Measurements from ENCODE around the gene DYRK1B. TPM values are rescaled to one million over a fixed set of nuclear protein-coding genes. Genes with fewer than 3 reads are reported as not detected.

The DYRK1B gene
- total and polyA plus RNA-seq, 7 donors, result 6.6 to 11.4 (median 8.6) TPM

DNA sequence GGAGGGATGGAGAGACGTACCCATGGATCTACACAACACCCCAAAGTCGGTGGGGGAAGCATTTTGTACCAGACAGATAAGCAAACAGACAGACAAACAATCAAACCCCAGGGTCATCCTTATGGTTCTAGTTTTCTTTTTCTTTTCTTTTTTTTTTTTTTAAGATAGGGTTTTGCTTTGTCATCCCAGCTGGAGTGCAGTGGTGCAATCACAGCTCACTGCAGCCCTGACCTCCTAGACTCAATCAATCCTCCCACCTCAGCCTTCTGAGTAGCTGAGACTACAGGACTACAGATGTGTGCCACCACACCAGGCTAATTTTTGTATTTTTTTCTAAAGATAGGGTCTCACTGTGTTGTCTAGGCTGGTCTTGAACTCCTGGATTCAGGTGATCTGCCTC, 30.2 kb upstream of the DYRK1B start:
- DNase-seq, result no peak
- TF ChIP-seq, protein P1, sequence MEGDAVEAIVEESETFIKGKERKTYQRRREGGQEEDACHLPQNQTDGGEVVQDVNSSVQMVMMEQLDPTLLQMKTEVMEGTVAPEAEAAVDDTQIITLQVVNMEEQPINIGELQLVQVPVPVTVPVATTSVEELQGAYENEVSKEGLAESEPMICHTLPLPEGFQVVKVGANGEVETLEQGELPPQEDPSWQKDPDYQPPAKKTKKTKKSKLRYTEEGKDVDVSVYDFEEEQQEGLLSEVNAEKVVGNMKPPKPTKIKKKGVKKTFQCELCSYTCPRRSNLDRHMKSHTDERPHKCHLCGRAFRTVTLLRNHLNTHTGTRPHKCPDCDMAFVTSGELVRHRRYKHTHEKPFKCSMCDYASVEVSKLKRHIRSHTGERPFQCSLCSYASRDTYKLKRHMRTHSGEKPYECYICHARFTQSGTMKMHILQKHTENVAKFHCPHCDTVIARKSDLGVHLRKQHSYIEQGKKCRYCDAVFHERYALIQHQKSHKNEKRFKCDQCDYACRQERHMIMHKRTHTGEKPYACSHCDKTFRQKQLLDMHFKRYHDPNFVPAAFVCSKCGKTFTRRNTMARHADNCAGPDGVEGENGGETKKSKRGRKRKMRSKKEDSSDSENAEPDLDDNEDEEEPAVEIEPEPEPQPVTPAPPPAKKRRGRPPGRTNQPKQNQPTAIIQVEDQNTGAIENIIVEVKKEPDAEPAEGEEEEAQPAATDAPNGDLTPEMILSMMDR (IDR thresholded peaks at IDR 0.05), result no peak
- TF ChIP-seq EP300 (IDR thresholded peaks at IDR 0.05) (no peak), POLR2A (IDR thresholded peaks at IDR 0.05) (no peak), POLR2AphosphoS5 (IDR thresholded peaks at IDR 0.05) (no peak)
- H3K27ac ChIP-seq, result no peak overlapping the region
- intact Hi-C loops (cut with DNase I), result no loop called here
- WGBS, 2 donors, result 82 to 88% methylated on average over 2 of the region's 2 CpGs
- no peaks in the 10 kb centered on the region for H3K4me1 ChIP-seq
- no peaks in the 10 kb centered on the region for H3K27me3 ChIP-seq
- H3K36me3 ChIP-seq, result no peaks in the 10 kb centered on the region
- H3K9me3 ChIP-seq, result no peaks in the 10 kb centered on the region
- no peak overlapping the region for H3K4me3 ChIP-seq

DNA sequence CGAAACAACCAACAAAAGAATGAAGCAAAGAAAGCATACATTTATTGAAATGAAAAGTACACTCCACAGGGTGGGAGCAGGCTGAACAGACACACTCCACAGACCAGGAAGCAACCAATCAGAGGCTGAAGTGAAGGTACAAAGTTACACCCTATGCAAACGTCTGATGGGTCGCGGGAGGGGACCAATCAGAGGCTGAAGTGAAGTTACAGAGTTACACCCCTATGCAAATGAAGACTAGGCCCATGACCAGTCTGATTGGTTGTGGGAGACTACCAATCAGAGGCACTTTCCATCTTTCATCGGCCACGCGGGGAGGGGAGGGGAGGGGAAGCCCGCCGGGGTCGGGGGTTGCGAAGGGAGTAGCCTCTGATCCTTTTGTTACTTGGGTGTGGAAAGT, 24.6 kb upstream of the DYRK1B start:
- TF ChIP-seq EP300 (IDR thresholded peaks at IDR 0.05) (no peak), POLR2AphosphoS5 (IDR thresholded peaks at IDR 0.05) (no peak), POLR2A (IDR thresholded peaks at IDR 0.05) (no peak)
- TF ChIP-seq, protein P1 (IDR thresholded peaks at IDR 0.05), result no peak
- Histone ChIP-seq H3K36me3 (no peaks in the 10 kb centered on the region), H3K27ac (no peak overlapping the region), H3K4me1 (no peaks in the 10 kb centered on the region), H3K4me3 (no peak overlapping the region), H3K27me3 (no peaks in the 10 kb centered on the region), H3K9me3 (no peaks in the 10 kb centered on the region)
- peak; percentile 80 for DNase-seq
- intact Hi-C loops (cut with DNase I), result no loop called here
- WGBS, 2 donors, result 45 to 78% methylated on average over 11 of the region's 11 CpGs

DNA sequence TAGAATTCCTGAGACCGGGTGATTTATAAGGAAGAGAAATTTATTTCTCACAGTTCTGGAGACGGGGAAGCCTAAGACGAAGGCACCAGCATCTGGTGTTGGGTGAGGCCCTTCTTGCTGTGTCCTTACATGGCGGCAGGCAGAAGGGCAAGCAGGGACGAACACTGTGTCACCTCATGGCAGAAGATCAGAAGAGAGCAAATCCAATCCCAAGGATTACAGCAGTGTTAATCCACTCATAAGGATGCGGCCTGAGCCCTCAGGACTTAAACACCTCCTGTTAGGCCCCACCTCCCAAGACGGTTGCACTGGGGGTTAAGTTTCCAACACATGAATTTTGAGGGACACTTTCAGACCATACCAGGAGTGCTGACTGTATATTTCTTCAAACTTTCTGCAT, 18.9 kb upstream of the DYRK1B start:
- WGBS, 2 donors, result 95% methylated on average over 7 of the region's 7 CpGs
- H3K27me3 ChIP-seq, result no peaks in the 10 kb centered on the region
- intact Hi-C loops (cut with DNase I), result no loop called here
- no peak for TF ChIP-seq POLR2A (IDR thresholded peaks at IDR 0.05)
- TF ChIP-seq, protein P1 (IDR thresholded peaks at IDR 0.05), result no peak
- no peak for TF ChIP-seq POLR2AphosphoS5 (IDR thresholded peaks at IDR 0.05)
- no peak for TF ChIP-seq EP300 (IDR thresholded peaks at IDR 0.05)
- H3K9me3 ChIP-seq, result no peaks in the 10 kb centered on the region
- DNase-seq, result no peak
- no peak overlapping the region for H3K4me3 ChIP-seq
- no peaks in the 10 kb centered on the region for H3K36me3 ChIP-seq
- no peak overlapping the region for H3K27ac ChIP-seq
- H3K4me1 ChIP-seq, result no peaks in the 10 kb centered on the region

DNA sequence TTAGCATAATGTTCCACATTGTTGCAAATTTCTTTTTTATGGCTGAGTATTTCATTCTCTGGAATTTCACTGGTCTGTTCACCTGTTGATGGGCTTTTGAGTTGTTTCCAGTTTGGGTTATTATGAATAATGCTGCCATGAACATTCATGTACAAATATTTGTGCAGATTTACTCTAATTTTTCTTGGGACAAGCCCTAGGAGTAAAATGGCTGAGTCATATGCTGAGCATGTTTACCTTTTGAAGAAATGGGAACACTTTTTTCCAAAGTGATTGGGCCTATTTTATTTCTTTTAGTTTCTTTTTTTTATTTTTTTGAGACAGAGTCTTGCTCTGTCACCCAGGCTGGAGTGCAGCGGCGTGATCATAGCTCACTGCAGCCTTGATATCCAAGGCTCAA, 16.9 kb upstream of the DYRK1B start:
- Histone ChIP-seq H3K36me3 (no peaks in the 10 kb centered on the region), H3K4me3 (no peak overlapping the region), H3K27me3 (no peaks in the 10 kb centered on the region), H3K4me1 (peaks cover 0 to 13% (median 10%) of the 10 kb centered on the region in 4 donors), H3K9me3 (no peaks in the 10 kb centered on the region), H3K27ac (no peak overlapping the region)
- intact Hi-C loops (cut with DNase I), result no loop called here
- no peak for DNase-seq
- TF ChIP-seq POLR2AphosphoS5 (IDR thresholded peaks at IDR 0.05) (no peak), EP300 (IDR thresholded peaks at IDR 0.05) (no peak), POLR2A (IDR thresholded peaks at IDR 0.05) (no peak)
- TF ChIP-seq, protein P1 (IDR thresholded peaks at IDR 0.05), result no peak
- 67 to 97% methylated on average over 2 of the region's 2 CpGs for WGBS, 2 donors

DNA sequence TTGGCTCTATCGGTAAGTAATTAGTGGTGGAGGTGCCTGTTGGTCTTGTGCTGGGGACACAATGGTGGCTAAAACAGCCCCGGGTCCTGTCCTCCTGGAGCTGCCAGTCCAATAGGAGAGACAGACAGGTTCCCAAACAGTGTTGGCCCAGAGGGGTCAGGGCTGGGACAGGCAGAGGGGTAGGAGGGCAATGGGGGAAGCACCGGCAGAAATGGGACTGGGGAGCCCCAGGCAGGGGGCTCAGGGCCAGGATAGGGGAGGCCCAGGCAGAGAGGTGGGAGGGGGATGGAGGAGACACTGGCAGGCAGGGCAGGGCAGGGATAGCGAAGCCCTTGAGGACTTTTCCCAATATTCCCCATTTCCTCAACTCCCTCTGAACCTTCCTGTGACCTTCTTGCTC, 14.4 kb upstream of the DYRK1B start:
- Histone ChIP-seq H3K4me1 (peaks cover 0 to 36% (median 30%) of the 10 kb centered on the region in 4 donors), H3K36me3 (no peaks in the 10 kb centered on the region), H3K9me3 (no peaks in the 10 kb centered on the region), H3K27me3 (no peaks in the 10 kb centered on the region), H3K4me3 (no peak overlapping the region), H3K27ac (no peak overlapping the region)
- DNase-seq, result no peak
- TF ChIP-seq, protein P1 (IDR thresholded peaks at IDR 0.05), result no peak
- no peak for TF ChIP-seq POLR2AphosphoS5 (IDR thresholded peaks at IDR 0.05)
- TF ChIP-seq POLR2A (IDR thresholded peaks at IDR 0.05), result no peak
- TF ChIP-seq EP300 (IDR thresholded peaks at IDR 0.05), result no peak
- 94 to 97% methylated on average over 4 of the region's 4 CpGs for WGBS, 2 donors
- intact Hi-C loops (cut with DNase I), result loop anchor here (5.0 kb wide), 1 partner anchor 149 kb away; the partner anchor contains the start of gene ZNF546
